ENCODE results near the gene KCNMB2.
A peak's percentile ranks its signal among the peaks of the same experiment; 100 is the strongest.

KCNMB2 gene

DNA sequence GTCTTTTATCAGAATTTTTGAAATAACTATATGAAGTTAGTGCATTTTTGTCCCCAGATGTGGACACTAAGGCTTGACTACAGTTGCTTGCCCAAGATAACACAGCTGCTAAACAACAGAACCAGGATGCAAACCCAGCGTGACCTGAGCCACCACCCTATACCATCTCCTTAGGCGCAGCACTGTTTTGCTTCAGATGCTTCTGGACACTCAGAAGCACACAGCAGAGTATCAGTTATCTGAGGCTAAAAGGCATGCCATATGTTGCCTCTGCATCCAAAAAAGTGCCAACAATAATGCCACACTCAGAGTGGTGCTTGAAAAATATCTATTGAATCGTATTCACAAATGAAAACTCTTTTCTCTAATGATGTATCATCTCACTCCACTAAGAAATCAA is 24.5 kb downstream of the KCNMB2 start:
- H3K4me3 ChIP-seq (ENCODE audit: low read length) = no peak overlapping the region
- no peak for TF ChIP-seq CTCF (conservative IDR thresholded peaks at IDR 0.05; ENCODE audit: low read length)
- DNase-seq (ENCODE audit: low read depth) = no peak

GRCh38 chr3:178561239-178561638 is 25.0 kb downstream of the KCNMB2 start:
- no peak overlapping the region for H3K4me3 ChIP-seq (ENCODE audit: low read length)
- no peak for TF ChIP-seq CTCF (conservative IDR thresholded peaks at IDR 0.05; ENCODE audit: low read length)
- DNase-seq (ENCODE audit: low read depth) = no peak

DNA sequence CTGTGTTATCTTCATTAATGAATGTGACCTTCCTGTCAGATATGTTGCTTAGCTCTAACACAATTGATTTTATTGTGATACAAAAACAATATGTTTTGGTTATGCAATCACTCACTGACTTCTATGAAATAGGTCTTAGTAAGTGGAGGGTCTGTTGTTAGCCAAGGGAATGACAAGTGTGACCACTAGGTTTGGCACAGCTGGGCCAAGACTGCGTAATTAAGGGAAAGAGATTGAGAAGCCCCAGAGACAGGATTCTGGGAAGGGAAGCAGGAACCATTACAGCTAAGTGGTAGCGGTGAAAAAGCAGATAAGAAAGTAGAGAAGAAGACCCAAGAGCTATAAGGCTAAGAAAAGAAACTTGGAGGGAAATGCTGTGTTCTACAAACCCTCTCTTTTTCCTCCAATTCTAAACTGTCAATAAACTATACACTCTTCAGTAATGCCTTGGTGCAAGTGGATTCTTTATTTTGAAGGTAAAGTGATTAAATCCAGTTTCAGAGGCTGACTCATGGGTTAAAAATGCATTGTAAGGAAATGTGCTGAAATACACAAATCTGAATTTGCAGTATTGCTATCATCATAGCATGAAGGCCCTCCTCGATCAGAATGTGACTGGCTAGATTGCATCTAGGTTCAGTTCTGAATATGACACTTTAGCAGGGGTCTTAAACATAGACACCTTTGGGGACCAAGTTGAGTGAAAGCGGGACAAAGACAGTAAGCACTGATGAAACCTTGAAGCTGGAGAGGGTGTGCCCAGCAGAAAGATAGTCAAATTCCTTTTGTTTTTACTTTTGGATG is 26.1 kb downstream of the KCNMB2 start:
- DNase-seq (ENCODE audit: low read depth) = peak; percentile 13
- no peak overlapping the region for H3K4me3 ChIP-seq (ENCODE audit: low read length)
- TF ChIP-seq CTCF (conservative IDR thresholded peaks at IDR 0.05; ENCODE audit: low read length) = no peak

DNA sequence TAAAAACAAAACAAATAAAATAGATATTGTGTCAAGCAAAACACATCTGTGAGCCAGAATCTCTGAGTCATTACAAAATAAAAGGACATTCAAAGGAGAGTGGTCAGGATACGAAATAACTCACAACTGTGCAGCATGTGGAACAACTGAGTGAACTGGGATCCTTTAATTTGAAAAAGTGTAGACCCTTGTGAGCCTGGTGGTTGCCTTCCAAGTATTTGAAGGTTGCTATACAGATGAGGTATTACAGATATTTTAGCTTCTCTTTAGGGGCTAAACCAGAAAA is 26.7 kb downstream of the KCNMB2 start:
- H3K4me3 ChIP-seq (ENCODE audit: low read length) = no peak overlapping the region
- peak; percentile 25 for DNase-seq (ENCODE audit: low read depth)
- TF ChIP-seq CTCF (conservative IDR thresholded peaks at IDR 0.05; ENCODE audit: low read length) = no peak

- no peak overlapping the region for H3K4me3 ChIP-seq (ENCODE audit: low read length)
- no peak for DNase-seq (ENCODE audit: low read depth)
- TF ChIP-seq CTCF (conservative IDR thresholded peaks at IDR 0.05; ENCODE audit: low read length) = no peak
Measured at GRCh38 chr3:178567611-178568010, 31.4 kb downstream of the KCNMB2 start.

DNA sequence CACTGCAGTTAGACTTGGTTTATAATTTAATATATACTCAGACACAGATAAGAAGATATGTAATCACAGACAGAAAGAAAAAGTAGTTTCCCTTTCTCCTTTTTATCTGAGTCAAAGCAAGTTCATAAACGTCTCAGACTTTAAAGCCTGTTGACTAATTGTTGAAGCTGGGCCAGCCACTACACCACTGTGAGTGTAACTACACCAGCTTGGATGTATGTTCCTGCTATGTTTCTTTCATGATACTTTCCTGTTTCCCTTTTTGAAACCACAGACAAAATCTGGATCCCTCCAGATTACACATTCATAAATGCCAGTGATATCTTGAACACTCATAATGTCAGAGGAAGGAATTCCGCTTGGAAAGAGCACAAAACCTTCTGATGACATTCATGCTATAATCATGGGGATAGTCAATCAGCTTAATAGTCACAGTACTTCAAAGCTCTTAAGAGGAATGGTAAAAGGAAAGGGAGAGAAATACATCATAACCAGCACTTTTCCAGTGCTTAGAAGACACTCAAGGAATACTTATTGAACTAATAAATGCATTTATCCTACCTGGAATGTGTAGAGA is 32.0 kb downstream of the KCNMB2 start:
- H3K4me3 ChIP-seq (ENCODE audit: low read length) = no peak overlapping the region
- no peak for DNase-seq (ENCODE audit: low read depth)
- TF ChIP-seq CTCF (conservative IDR thresholded peaks at IDR 0.05; ENCODE audit: low read length) = no peak

GRCh38 chr3:178568911-178569310 is 32.7 kb downstream of the KCNMB2 start:
- DNase-seq (ENCODE audit: low read depth) = no peak
- no peak for TF ChIP-seq CTCF (conservative IDR thresholded peaks at IDR 0.05; ENCODE audit: low read length)
- H3K4me3 ChIP-seq (ENCODE audit: low read length) = no peak overlapping the region
